Measurements from ENCODE around the gene FCHSD2.
"Not testable (repeated sequence)": the region's sequence is repeated elsewhere in the genome, so short reads cannot be mapped to it uniquely, and the experiment has no call there.

Gene FCHSD2

DNA sequence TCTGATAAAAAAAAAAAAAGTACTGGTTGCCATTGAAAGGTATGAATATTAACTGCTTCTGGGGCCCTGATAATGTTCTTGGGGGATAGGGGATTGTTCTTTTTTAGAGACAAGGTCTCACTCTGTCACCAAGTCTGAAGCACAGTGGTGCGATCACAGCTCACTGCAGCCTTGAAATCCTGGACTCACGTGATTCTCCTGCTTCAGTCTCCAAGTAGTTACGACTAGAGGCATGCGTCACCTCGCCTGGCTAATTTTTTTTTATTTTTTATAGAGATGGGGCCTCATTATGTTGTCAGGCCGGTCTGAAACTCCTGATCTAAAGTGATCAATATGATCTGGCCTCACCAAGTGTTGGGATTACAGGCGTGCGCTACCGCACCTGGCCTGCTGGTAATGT is 63.5 kb downstream of the FCHSD2 start:
- intact Hi-C loops (cut with DNase I) = no loop called here

DNA sequence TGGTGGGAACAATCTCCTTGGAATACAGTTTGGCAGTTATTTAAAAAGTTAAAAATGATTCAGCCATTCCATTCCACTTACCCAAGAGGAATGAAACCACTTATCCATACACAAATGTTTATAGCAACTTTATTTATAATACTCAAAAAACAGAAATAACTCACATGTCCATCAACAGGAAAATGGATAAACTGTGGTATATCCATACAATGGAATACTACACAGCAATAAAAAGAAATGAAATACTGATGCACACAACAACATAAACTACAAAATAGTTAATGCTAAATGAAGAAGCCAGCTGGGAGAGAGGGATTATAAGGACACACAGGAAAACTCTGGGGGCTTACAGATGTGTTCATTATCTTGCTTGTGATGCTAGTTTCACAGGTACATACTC is 64.7 kb downstream of the FCHSD2 start:
- no peak for DNase-seq
- intact Hi-C loops (cut with DNase I) = no loop called here

More for the DNA sequence above, 63.5 kb downstream of the FCHSD2 start:
- no peak for DNase-seq

GRCh38 chr11:73074319-73074718 is 67.8 kb downstream of the FCHSD2 start:
- no peak for DNase-seq
- intact Hi-C loops (cut with DNase I) = no loop called here

GRCh38 chr11:73072935-73073481 is 69.1 kb downstream of the FCHSD2 start:
- no peak for DNase-seq
- intact Hi-C loops (cut with DNase I) = no loop called here

DNA sequence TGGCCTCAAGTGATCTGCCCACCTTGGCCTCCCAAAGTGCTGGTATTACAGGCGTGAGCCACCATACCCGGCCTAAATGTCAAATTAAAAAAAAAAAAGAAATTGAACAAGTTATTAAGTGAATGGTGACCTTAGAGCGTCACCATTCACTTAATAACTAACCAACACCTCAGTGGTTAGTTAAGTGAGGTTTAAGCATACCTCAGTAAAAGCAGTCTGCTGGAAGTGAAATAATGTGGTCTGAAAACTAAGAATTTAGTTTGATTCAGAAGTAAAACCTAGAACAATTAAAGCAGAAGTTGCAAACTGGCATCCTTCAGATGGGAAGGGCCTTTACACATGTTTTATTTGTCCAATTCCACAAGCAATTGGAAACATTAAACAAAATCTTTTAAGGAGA is 71.5 kb downstream of the FCHSD2 start:
- intact Hi-C loops (cut with DNase I) = no loop called here
- no peak for DNase-seq

DNA sequence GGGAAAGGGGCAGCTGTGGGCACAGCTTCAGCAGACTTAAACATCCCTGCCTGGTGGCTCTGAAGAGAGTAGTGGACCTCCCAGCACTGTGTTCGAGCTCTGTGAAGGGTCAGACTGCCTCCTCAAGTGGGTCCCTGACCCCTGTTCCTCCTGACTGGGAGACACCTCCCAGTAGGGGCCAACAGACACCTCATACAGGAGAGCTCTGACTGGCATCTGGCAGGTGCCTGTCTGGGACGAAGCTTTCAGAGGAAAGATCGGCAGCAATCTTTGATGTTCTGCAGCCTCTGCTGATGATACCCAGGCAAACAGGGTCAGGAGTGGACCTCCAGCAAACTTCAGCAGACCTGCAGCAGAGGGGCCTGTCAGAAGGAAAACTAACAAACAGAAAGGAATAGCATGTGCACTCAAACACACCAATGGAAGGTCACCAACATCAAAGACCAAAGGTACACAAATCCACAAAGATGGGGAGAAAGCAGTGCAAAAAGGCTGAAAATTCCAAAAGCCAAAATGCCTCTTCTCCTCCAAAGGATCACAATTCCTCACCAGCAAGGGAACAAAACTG is 80.2 kb downstream of the FCHSD2 start:
- intact Hi-C loops (cut with DNase I); DNase-seq: not testable (repeated sequence)

GRCh38 chr11:73061434-73061833 is 80.7 kb downstream of the FCHSD2 start:
- intact Hi-C loops (cut with DNase I); DNase-seq: not testable (repeated sequence)

DNA sequence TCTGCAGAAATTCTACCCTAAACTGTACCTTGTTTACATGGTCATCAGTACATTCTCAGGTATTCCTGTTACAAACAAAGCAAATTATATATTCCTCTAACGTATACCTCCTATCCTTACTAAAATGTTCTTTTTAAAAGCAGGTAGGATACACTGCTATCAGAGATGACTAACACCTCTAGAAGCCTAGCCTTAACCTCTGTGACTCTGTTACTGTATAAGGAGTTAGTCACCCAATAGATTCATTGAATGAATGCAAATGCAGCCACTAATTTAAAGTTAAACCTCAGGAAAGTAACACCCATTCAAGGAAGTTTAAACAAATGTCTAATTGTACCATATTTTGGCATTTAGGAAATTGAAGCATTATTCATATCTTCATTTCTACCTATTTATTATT is 82.2 kb downstream of the FCHSD2 start:
- intact Hi-C loops (cut with DNase I) = no loop called here
- DNase-seq = no peak

- intact Hi-C loops (cut with DNase I) = no loop called here
- no peak for DNase-seq
Observed at GRCh38 chr11:73058989-73059674, 83.0 kb downstream of the FCHSD2 start.

DNA sequence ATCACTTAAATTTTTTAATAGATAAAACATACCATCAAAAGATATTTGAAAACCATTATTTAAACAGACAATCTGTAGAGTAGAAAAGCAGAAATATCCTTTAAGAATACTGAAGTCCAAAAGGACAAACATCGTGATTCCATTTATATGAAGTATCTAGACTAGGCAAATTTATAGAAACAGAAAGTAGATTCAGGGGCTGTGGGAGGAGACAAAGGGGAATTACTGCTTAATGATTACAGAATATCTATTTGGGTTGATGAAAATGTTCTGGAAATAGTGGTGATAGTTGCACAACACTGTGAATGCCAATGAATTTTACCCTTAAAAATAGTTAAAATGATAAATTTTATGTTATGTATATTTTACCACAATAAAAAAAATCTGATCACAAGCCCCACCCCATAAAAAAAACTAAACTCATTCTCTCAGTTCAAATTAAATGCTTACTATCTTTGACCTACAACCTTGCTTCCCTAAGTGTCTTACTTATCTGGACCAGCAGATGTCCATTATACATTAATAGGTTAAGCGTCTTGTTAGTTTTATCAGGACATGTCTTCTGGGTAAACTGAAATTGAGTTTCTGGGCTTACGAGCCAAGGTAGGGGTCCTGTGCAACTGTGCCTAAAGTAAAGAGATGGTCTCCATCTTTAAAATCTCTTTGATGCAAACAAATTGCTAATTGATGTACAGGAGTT is 86.3 kb downstream of the FCHSD2 start:
- intact Hi-C loops (cut with DNase I) = no loop called here
- DNase-seq = no peak

DNA sequence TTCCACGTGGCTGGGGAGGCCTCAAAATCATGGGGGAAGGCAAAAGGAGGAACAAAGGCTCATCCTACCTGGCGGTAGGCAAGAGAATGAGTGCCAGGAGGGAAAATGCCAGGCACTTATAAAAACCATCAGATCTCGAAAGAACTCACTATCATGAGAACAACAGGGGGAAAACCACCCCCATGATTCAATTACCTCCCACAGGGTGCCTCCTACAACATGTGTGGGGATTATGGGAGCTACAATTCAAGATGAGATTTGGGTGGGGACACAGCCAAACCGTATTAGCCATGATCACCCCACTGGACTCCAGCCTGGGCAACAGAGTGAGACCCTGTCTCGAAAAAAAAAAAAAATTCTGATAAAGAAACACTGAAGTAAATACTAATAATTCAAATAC is 87.1 kb downstream of the FCHSD2 start:
- intact Hi-C loops (cut with DNase I) = no loop called here
- no peak for DNase-seq

GRCh38 chr11:73053964-73054363 is 88.2 kb downstream of the FCHSD2 start:
- intact Hi-C loops (cut with DNase I) = no loop called here
- no peak for DNase-seq

- no peak for DNase-seq
- intact Hi-C loops (cut with DNase I) = no loop called here
Observed at GRCh38 chr11:73048446-73048845, 93.7 kb downstream of the FCHSD2 start.

DNA sequence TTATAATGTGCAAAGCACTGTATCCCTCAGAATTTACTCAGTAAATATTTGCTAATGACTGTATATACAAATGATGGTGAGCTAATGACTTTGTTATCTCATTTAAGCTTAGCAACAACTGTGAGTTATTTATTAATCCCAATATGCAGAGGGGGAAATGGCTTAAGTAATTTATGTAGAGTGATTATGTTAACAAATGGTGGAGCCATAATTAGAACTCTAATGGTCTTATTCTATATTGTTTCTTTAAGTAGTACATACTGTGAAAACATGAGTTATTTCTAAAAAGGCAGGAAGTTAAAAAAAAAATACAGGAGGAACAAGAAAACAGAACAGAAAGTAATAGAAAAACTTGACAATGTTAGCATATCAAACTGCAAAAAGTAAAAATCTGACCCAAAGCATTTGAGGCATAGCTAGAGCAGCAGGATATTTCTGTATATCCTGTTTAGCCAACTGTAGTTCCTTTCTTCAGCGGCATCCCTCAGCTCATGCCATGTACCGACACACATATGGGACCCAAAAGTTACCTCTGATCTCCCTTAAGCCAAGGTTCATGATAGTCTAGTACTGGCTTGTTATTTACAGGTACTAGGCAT is 94.2 kb downstream of the FCHSD2 start:
- DNase-seq = no peak
- intact Hi-C loops (cut with DNase I) = no loop called here

DNA sequence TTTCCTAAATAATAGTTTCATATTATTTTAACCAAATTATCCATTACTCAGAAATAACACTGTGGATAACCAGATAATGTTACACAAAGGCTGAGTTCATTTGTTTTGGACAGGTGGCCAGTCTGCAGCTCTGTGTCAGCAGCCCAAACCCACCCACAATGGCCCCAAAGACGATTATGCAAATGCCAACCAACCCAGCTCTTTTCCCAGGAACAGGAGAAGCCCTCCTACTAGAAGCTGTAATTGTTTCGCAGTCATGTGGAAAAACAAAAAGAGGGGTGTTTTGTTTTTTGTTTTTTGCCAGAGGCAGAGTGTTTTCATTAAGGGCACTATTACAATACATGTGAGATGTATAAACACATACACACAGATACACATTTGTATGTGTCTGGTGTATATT is 102.1 kb downstream of the FCHSD2 start:
- intact Hi-C loops (cut with DNase I) = no loop called here
- DNase-seq = peak in 7 of 10 donors; percentile 21 to 91 (median 41)

DNA sequence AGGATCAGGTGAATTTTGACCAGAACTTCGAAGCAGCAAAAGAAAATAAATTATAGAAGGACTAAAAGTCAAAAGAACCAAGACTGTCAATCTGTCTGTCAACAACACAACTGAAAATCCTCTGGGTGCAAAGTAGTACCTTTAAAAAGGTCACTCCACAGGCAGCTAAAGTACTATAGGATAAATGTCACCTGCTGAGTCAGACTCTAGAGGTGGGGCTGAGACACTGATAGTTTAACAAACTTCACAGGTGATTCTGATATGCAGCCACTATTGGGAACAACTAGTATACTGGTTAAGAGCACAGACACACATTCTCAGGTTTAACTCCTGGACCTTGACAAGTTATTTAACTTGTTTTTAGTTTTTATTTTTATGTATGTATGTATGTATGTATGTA is 107.3 kb downstream of the FCHSD2 start:
- intact Hi-C loops (cut with DNase I) = no loop called here
- no peak for DNase-seq

- no peak for DNase-seq
- intact Hi-C loops (cut with DNase I) = no loop called here
Observed at GRCh38 chr11:73034331-73034730, 107.8 kb downstream of the FCHSD2 start.

DNA sequence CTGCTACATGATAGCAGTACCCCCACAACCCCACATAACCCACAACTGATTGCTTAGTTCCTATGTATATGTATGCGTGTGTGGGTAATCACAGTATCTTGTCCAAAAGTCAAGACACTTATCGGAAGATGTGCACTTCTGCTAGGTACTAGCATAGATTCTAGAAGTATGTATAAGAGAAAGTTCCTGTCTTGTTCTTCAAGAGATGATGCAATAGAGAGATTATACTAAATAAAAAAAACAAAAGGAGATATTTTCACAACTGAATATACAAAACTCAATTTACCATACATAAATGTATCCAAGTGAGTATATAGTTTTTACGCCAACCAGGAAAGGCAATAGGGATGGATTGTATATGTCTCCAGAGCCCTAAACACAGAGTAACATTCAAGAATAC is 112.0 kb downstream of the FCHSD2 start:
- no peak for DNase-seq
- intact Hi-C loops (cut with DNase I) = no loop called here

DNA sequence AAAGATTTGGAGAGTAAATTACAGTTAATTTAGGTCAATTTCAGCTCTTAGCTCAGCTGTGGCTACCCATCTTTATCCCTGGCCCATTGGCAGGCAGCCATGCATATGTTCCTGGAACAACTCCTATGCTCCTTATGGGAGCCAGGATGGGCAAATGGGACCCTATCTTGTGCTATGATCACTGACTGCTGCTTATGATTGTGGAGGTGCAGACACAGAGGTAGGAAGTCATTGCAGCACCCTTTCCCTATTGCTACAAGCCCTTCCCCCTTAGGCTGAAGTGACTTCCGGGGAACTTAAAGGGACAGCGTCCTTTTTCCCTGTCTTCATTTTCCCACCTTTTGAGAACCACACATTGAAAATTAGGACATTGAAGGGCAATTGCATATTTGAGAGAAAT is 112.7 kb downstream of the FCHSD2 start:
- no peak for DNase-seq
- intact Hi-C loops (cut with DNase I) = no loop called here

DNA sequence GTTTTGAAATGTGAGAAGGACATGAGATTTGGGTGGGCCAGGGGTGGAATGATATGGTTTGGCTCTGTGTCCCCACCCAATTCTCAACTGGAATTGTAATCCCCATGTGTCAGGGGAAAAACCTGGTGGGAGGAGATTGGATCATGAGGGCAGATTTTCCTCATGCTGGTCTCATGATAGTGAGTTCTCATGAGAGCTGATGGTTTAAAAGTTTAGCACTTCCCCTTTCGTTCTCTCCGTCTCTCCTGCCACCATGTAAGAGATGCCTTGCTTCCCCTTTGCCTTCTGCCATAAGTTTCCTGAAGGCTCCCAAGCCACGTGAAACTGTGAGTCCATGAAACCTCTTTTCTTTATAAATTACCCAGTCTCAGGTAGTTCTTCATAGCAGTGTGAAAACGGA is 113.5 kb downstream of the FCHSD2 start:
- intact Hi-C loops (cut with DNase I) = no loop called here
- no peak for DNase-seq

DNA sequence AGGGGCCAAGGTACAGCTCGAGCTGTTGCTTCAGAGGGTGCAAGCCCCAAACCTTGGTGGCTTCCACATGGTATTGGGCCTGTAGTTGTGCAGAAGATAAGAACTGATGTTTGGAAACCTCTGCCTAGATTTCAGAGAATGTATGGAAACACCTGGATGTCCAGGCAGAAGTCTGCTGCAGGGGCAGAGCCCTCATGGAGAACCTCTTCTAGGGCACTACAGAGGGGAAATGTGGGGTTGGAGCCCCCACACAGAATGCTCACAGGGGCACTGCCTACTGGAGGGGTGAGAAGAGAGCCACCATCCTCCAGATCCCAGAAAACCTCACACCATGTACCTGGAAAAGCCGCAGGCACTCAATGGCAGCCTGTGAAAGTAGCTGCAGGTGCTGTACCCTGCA is 114.3 kb downstream of the FCHSD2 start:
- DNase-seq; intact Hi-C loops (cut with DNase I): not testable (repeated sequence)

Data from posterior cingulate gyrus (tissue), 11 donors.